ENCODE results near the gene SPG7. TPM values are rescaled to one million over a fixed set of nuclear protein-coding genes. Genes with fewer than 3 reads are reported as not detected.
A peak's percentile ranks its signal among the peaks of the same experiment; 100 is the strongest.

Gene SPG7
- total and polyA plus RNA-seq, 9 of the 15 experiments (the other 6 are each of a cell fraction or from before 2014, with no cell fraction given), result 5.8 to 89.1 (median 49.4) TPM

- no peaks in the 10 kb centered on the region for H4K20me1 ChIP-seq (replicated peaks; ENCODE audit: control insufficient read depth, insufficient read depth, low read length)
- ATAC-seq (peak; percentile 42), FAIRE-seq (no peak), DNase-seq (ENCODE audit: extremely low read depth in 1 of 4, low spot score in 3 of 4) (no peak)
- ChIA-PET CTCF (ENCODE audit: low intra/inter-chr PET ratio) (interaction anchor here (0.6 to 1.6 kb wide), 4 partner anchors 67 to 459 kb away, joined by 3 to 8 read pairs (median 4); no protein-coding TSS in a partner anchor), POLR2A (interaction anchor here (0.6 to 1.0 kb wide), 2 partner anchors 9 to 43 kb away, joined by 3 to 7 read pairs; no protein-coding TSS in a partner anchor)
- no peaks in the 10 kb centered on the region for H3K27me3 ChIP-seq (ENCODE audit: control insufficient read depth in 2 of 2, insufficient read depth in 2 of 2, low read length in 2 of 2)
- peaks cover 5 to 71% of the 10 kb centered on the region in 2 experiments for H3K4me1 ChIP-seq (replicated peaks in 1 of 2; ENCODE audit: control insufficient read depth in 2 of 2, insufficient read depth in 2 of 2, low read length in 2 of 2)
- BruUV-seq (replicated peaks), result no TSS peak
- peaks cover 2% of the 10 kb centered on the region; the same call in 1 of the 2 replicates for H3K9me3 ChIP-seq (replicated peaks; ENCODE audit: control insufficient read depth, insufficient read depth, low read depth, low read length)
- H3K27ac ChIP-seq (ENCODE audit: extremely low read depth, low read depth, low read length), result peak overlapping the region; percentile 72; the same call in 2 of the 3 replicates
- TF ChIP-seq BRD4 (IDR thresholded peaks at IDR 0.05) (no peak), HMGN3 (IDR thresholded peaks at IDR 0.05; ENCODE audit: borderline replicate concordance, extremely low read depth, insufficient read length, low read depth, low read length) (peak; percentile 61), ZNF282 (CRISPR knock-in tag; IDR thresholded peaks at IDR 0.05) (0 out of 2 replicates have a peak, but pooled peaks have one; percentile 76), NFXL1 (CRISPR knock-in tag; IDR thresholded peaks at IDR 0.05) (no peak), RUNX1 (IDR thresholded peaks at IDR 0.05; ENCODE audit: low read depth) (0 out of 2 replicates have a peak, but pooled peaks have one; percentile 16), KAT7 (CRISPR knock-in tag; IDR thresholded peaks at IDR 0.05; ENCODE audit: borderline replicate concordance) (0 out of 2 replicates have a peak, but pooled peaks have one; percentile 41), DMBX1 (CRISPR knock-in tag; IDR thresholded peaks at IDR 0.05; ENCODE audit: borderline replicate concordance) (no peak), JUN (IDR thresholded peaks at IDR 0.05; ENCODE audit: borderline replicate concordance, low read depth, low read length) (no peak), JUN (CRISPR knock-in tag; IDR thresholded peaks at IDR 0.05; ENCODE audit: borderline replicate concordance) (no peak), ZNF395 (CRISPR knock-in tag; IDR thresholded peaks at IDR 0.05) (peak; percentile 5; the same call in 1 of the 2 replicates), BRCA1 (IDR thresholded peaks at IDR 0.05) (no peak), BRCA1 (CRISPR knock-in tag; IDR thresholded peaks at IDR 0.05) (0 out of 2 replicates have a peak, but pooled peaks have one; percentile 18), PHF20 (IDR thresholded peaks at IDR 0.05; ENCODE audit: partially characterized antibody) (peak; percentile 53), HDGF (IDR thresholded peaks at IDR 0.05) (0 out of 2 replicates have a peak, but pooled peaks have one; percentile 55), ZBTB1 (CRISPR knock-in tag; IDR thresholded peaks at IDR 0.05; ENCODE audit: borderline replicate concordance, low read depth) (peak; percentile 78; the same call in 1 of the 2 replicates)
- intact Hi-C loops (cut with micrococcal nuclease), result loop anchor here (2.0 to 10.0 kb wide), 2 partner anchors 71 to 93 kb away; no protein-coding TSS in a partner anchor
- WGBS (ENCODE audit: insufficient coverage, low coverage, missing lambda C conversion rate), result 68% methylated on average over 18 of the region's 31 CpGs
- in situ Hi-C loops (cut with MboI), result no loop called here
- H3K4me2 ChIP-seq (ENCODE audit: insufficient read depth, low read length), result peak overlapping the region; percentile 69
- H2AFZ ChIP-seq (ENCODE audit: low read depth, low read length), result peak overlapping the region; percentile 86
- H3K79me2 ChIP-seq (ENCODE audit: control insufficient read depth, insufficient read depth, low read length), result peaks cover 26% of the 10 kb centered on the region
- peaks cover 4% of the 10 kb centered on the region for H3K9me1 ChIP-seq (ENCODE audit: control insufficient read depth, insufficient read depth, low read length)
- H3K36me3 ChIP-seq (ENCODE audit: control insufficient read depth, insufficient read depth, low read length), result peaks cover 20% of the 10 kb centered on the region; the same call in 1 of the 3 replicates
- H3K4me3 ChIP-seq, result peak overlapping the region; percentile 57
- peak overlapping the region; percentile 71 to 98 for H3K9ac ChIP-seq (ENCODE audit: insufficient read depth in 1 of 2, low read depth in 2 of 2, low read length in 2 of 2)
Measured at GRCh38 chr16:89573826-89574680, 65.8 kb downstream of the SPG7 start.
